ENCODE data around the gene AK8.
"Not testable (repeated sequence)": the region's sequence is repeated elsewhere in the genome, so short reads cannot be mapped to it uniquely, and the experiment has no call there.

AK8 gene

GRCh38 chr9:132776891-132777290 lies 101.2 kb downstream of the AK8 start:
- TF ChIP-seq CTCF (IDR thresholded peaks at IDR 0.05; ENCODE audit: low read depth, low read length, missing control alignments), result no peak
- DNase-seq (ENCODE audit: extremely low read depth, low read depth), result no peak
- no peak overlapping the region for H3K4me3 ChIP-seq (replicated peaks; ENCODE audit: low read depth, low read length)

GRCh38 chr9:132776268-132776667 lies 101.8 kb downstream of the AK8 start:
- no peak for TF ChIP-seq CTCF (IDR thresholded peaks at IDR 0.05; ENCODE audit: low read depth, low read length, missing control alignments)
- DNase-seq (ENCODE audit: extremely low read depth, low read depth), result no peak
- H3K4me3 ChIP-seq (replicated peaks; ENCODE audit: low read depth, low read length), result no peak overlapping the region

- no peak overlapping the region for H3K4me3 ChIP-seq (replicated peaks; ENCODE audit: low read depth, low read length)
- DNase-seq (ENCODE audit: extremely low read depth, low read depth), result no peak
- TF ChIP-seq CTCF (IDR thresholded peaks at IDR 0.05; ENCODE audit: low read depth, low read length, missing control alignments), result no peak
Measured at GRCh38 chr9:132775720-132776119, 102.4 kb downstream of the AK8 start.

- TF ChIP-seq CTCF (IDR thresholded peaks at IDR 0.05; ENCODE audit: low read depth, low read length, missing control alignments), result no peak
- DNase-seq (ENCODE audit: extremely low read depth, low read depth), result no peak
Measured at GRCh38 chr9:132774886-132775285, 103.2 kb downstream of the AK8 start.

GRCh38 chr9:132773764-132774339 lies 104.2 kb downstream of the AK8 start:
- TF ChIP-seq CTCF (IDR thresholded peaks at IDR 0.05; ENCODE audit: low read depth, low read length, missing control alignments), result no peak
- no peak for DNase-seq (ENCODE audit: extremely low read depth, low read depth)
- no peak overlapping the region for H3K4me3 ChIP-seq (replicated peaks; ENCODE audit: low read depth, low read length)

More at GRCh38 chr9:132774886-132775285, 103.2 kb downstream of the AK8 start:
- H3K4me3 ChIP-seq (replicated peaks; ENCODE audit: low read depth, low read length), result no peak overlapping the region

GRCh38 chr9:132773093-132773492 lies 105.0 kb downstream of the AK8 start:
- DNase-seq (ENCODE audit: extremely low read depth, low read depth), result no peak
- TF ChIP-seq CTCF (IDR thresholded peaks at IDR 0.05; ENCODE audit: low read depth, low read length, missing control alignments), result no peak
- H3K4me3 ChIP-seq (replicated peaks; ENCODE audit: low read depth, low read length), result no peak overlapping the region

- not testable (repeated sequence) for H3K4me3 ChIP-seq (replicated peaks; ENCODE audit: low read depth, low read length); DNase-seq (ENCODE audit: extremely low read depth, low read depth)
Measured at GRCh38 chr9:132771752-132772151, 106.3 kb downstream of the AK8 start.
